HL-60 (cell line): ENCODE data around the gene USP17L25.
"Not testable (repeated sequence)": the region's sequence is repeated elsewhere in the genome, so short reads cannot be mapped to it uniquely, and the experiment has no call there.

Experiments
- CTCF ChIP-seq: IDR thresholded peaks from one replicate; pipeline ENCODE4 v1.5.1; 2011; ENCODE audit warnings: low read length, control low read depth, inconsistent platforms; ENCODE audit not compliant: insufficient read depth
- GABPA ChIP-seq: IDR thresholded peaks from 2 replicates; pipeline ENCODE4 v1.6.1; 2012; ENCODE audit warnings: low read depth
- POLR2AphosphoS5 ChIP-seq: IDR thresholded peaks from 2 replicates; pipeline ENCODE4 v1.6.1; 2012; ENCODE audit warnings: low read depth
- REST ChIP-seq: IDR thresholded peaks from 2 replicates; pipeline ENCODE4 v1.6.1; 2012; ENCODE audit warnings: low read depth; ENCODE audit not compliant: insufficient replicate concordance
- SPI1 ChIP-seq: IDR thresholded peaks from 2 replicates; pipeline ENCODE4 v1.6.1; 2012; ENCODE audit warnings: low read depth, mild to moderate bottlenecking, borderline replicate concordance

GRCh38 chr4:9334358-9334757 is 4.6 kb downstream of the USP17L25 start, which contains the start of gene USP17L26:
- TF ChIP-seq REST, POLR2AphosphoS5, CTCF, SPI1, GABPA: not testable (repeated sequence)
